Endometrium (tissue), 2 donors: ENCODE measurements around the gene DUS3L.
"Not testable (repeated sequence)": the region's sequence is repeated elsewhere in the genome, so short reads cannot be mapped to it uniquely, and the experiment has no call there.

ENCODE experiments used
- FAIRE-seq: peaks from 2 replicates; lab custom pipeline; 2012; peaks lifted over from hg19 to GRCh38; lab: Jason Lieb, UNC
- donor health status: control.
- donor health status: control.

The DUS3L gene

GRCh38 chr19:5772416-5772815 is 18.5 kb downstream of the DUS3L start:
- FAIRE-seq: no peak

GRCh38 chr19:5767949-5768348 is 23.0 kb downstream of the DUS3L start:
- FAIRE-seq: no peak

GRCh38 chr19:5765220-5765619 is 25.7 kb downstream of the DUS3L start:
- FAIRE-seq: no peak

GRCh38 chr19:5762608-5763217 is 28.2 kb downstream of the DUS3L start:
- no peak for FAIRE-seq

- no peak for FAIRE-seq
Observed at GRCh38 chr19:5753743-5754142, 37.2 kb downstream of the DUS3L start.

GRCh38 chr19:5751709-5752108 is 39.3 kb downstream of the DUS3L start:
- FAIRE-seq: no peak

GRCh38 chr19:5749505-5749904 is 41.5 kb downstream of the DUS3L start:
- no peak for FAIRE-seq

- FAIRE-seq: not testable (repeated sequence)
Observed at GRCh38 chr19:5748920-5749319, 42.0 kb downstream of the DUS3L start.

GRCh38 chr19:5744999-5745398 is 46.0 kb downstream of the DUS3L start:
- FAIRE-seq: not testable (repeated sequence)

- no peak for FAIRE-seq
Observed at GRCh38 chr19:5743630-5744029, 47.3 kb downstream of the DUS3L start.

GRCh38 chr19:5742051-5742450 is 48.9 kb downstream of the DUS3L start:
- no peak for FAIRE-seq

- FAIRE-seq: no peak
Observed at GRCh38 chr19:5738423-5738822, 52.5 kb downstream of the DUS3L start.
